Breast epithelium (tissue), 4 donors: Measurements from ENCODE around the gene CTSW. TPM values are rescaled to one million over a fixed set of nuclear protein-coding genes. Genes with fewer than 3 reads are reported as not detected.

Experiments used
- DNase-seq, 2 donors: peaks; one replicate each; pipeline ENCODE4 v3.0.0-alpha.2; 2019; ENCODE audit warnings: low spot score in 2 of 2
- H3K27ac ChIP-seq, 2 donors: fragments of 200-600 bp; sonication (generic) in 1 of 2; one replicate each; pipeline ENCODE4 v1.5.1; 2016 to 2019; ENCODE audit warnings: mild to moderate bottlenecking in 1 of 2
- H3K27me3 ChIP-seq, 2 donors: fragments of 200-600 bp; sonication (generic) in 1 of 2; one replicate each; pipeline versions ENCODE4 v1.5.1 to v1.6.0; 2017 to 2019; ENCODE audit warnings: control low read depth in 1 of 2, mild to moderate bottlenecking in 1 of 2
- H3K36me3 ChIP-seq: fragments of 200-600 bp; one replicate; pipeline ENCODE4 v1.5.1; 2019
- H3K4me1 ChIP-seq, 2 donors: fragments of 200-600 bp; sonication (generic); one replicate each; pipeline ENCODE4 v1.5.1; 2016 to 2019; ENCODE audit warnings: control low read depth in 1 of 2
- H3K4me3 ChIP-seq, 3 donors: fragments of 200-600 bp; sonication (generic); 1 replicate in 2 of 3; 2 replicates in 1 of 3; pipeline ENCODE4 v1.5.1; 2016 to 2019; ENCODE audit warnings: mild to moderate bottlenecking in 3 of 3, moderate library complexity in 2 of 3
- H3K9me3 ChIP-seq, 2 donors: fragments of 200-600 bp; sonication (generic) in 1 of 2; one replicate each; pipeline ENCODE4 v1.5.1; 2016 to 2019; ENCODE audit warnings: control low read depth in 1 of 2
- CTCF ChIP-seq, 3 donors: fragments of 450-650 bp; IDR thresholded peaks; one replicate each; pipeline ENCODE4 v1.5.1; 2016 to 2017; ENCODE audit warnings: antibody characterized with exemption in 3 of 3, mild to moderate bottlenecking in 3 of 3, moderate library complexity in 3 of 3
- POLR2A ChIP-seq: fragments of 450-650 bp; IDR thresholded peaks from one replicate; pipeline ENCODE4 v1.6.1; 2016; ENCODE audit warnings: antibody characterized with exemption, mild to moderate bottlenecking, moderate library complexity
- POLR2AphosphoS5 ChIP-seq, 3 donors: sonication (generic); formaldehyde crosslinking; IDR thresholded peaks; one replicate each; pipeline ENCODE4 v1.6.1; 2017; ENCODE audit warnings: antibody characterized with exemption in 3 of 3
- intact Hi-C: fragments of 100-400 bp; cut with DNase I; formaldehyde crosslinking; loops from one replicate; pipeline ENCODE4 v1.15.1; 2023; ENCODE audit warnings: low total_unique reads
- total RNA-seq, 3 donors: library from RNA; depleted of rRNA; stranded (reverse); fragments of >200 nt; gene quantifications; one replicate each; pipeline ENCODE4 v1.1.0, GENCODE V29; 2016

Gene CTSW
- total RNA-seq, 3 donors from 2014 or later = 1.6 to 4.0 (median 1.9) TPM

DNA sequence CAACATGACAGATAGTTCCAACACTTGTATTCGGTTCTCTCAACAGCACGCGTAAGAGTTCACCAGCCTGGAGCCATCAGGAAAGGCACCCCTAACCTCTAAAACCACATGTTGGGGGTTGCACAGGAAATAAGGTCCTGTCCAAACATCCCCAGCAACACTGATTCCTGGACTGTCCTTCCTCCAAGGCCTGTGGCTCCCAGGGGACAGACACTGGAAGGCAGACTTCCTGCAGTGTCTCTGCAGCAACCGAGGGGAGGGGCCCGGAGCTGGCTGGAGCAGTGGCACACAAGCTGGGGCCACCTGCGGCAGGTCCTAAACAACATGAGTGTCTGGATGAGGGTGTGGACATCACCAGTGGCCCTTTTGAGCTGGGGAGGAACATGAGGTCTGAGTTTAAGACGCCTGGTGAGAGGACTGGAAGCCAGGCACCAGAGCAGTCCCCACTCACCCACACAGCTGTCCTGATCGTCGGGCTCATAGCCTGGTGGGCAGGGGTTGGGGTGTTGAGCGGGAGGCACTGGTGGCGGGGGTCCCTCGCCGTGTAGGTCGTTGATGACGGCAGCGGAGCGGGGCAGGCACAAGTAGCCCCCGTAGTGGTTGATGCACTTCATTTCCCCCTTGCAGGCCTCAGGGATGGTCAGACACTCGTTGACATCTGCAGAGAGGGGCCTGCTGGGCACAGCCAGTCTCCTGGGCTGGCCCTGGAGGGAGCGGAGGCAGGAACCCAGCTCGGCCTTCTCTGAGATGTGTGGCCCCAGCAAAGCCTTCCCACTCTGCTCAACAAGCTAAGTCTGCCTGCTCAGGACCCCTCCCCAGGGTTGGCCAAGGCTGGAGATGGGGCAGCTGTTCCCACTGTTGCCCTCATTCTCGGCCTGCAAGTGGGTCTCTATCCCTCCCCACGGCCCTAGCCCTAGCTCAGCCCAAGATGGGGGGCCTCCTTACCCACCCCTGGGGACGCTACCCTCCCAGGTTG is 8.6 kb upstream of the CTSW start:
- TF ChIP-seq POLR2A = no peak
- no peak for TF ChIP-seq POLR2AphosphoS5 (IDR thresholded peaks at IDR 0.05)
- TF ChIP-seq CTCF (IDR thresholded peaks at IDR 0.05) = no peak
- intact Hi-C loops = no loop called here
- Histone ChIP-seq H3K27me3 (no peaks in the 10 kb centered on the region), H3K4me3 (peak overlapping the region; percentile 53 to 88 (median 65)), H3K36me3 (no peaks in the 10 kb centered on the region), H3K27ac (peak overlapping the region; percentile 88 to 97), H3K4me1 (peaks cover 0 to 10% of the 10 kb centered on the region in 2 donors), H3K9me3 (no peaks in the 10 kb centered on the region)
- no peak for DNase-seq

DNA sequence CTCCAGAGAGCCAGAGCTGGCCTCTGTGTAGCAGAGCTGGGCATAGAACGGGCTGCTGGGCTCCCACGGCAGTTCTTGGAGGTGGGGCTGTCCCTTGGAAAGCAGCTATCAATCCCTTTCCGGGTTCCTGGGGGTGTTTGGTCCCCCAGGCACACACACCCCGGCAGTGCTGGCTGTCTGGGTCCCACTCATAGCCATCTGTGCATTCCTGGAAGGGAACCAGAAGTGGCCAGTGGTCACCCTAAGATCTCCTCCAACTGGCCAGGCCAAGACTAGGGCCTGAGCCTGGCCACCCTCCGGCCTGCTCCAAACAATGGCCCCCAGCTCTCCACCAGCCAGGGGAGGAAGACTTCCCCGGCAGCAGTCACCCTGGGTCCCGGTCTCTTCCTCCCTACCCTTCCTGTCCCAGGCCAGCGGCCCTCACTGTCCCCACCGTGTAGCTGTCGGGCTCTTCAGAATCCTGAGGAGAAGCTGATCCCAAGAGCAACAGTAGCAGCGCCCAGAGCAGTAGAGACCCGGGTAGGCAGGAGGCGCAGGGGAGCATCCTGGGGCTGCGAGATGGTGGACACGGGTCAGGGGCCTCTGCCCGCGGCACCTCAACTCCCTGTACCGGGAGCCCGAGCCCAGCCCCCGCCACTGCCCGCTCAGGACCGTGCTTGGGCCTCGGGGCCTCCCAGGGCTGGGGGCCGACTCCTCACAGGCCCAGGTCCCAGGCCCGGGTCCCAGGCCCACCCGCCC is 7.7 kb upstream of the CTSW start:
- Histone ChIP-seq H3K27me3 (no peaks in the 10 kb centered on the region), H3K27ac (peak overlapping the region; percentile 88 to 97), H3K9me3 (no peaks in the 10 kb centered on the region), H3K4me3 (peak overlapping the region; percentile 53 to 88 (median 65)), H3K4me1 (peaks cover 0 to 10% of the 10 kb centered on the region in 2 donors), H3K36me3 (no peaks in the 10 kb centered on the region)
- no peak for DNase-seq
- intact Hi-C loops = no loop called here
- TF ChIP-seq POLR2AphosphoS5 (IDR thresholded peaks at IDR 0.05) (no peak), POLR2A (no peak), CTCF (IDR thresholded peaks at IDR 0.05) (no peak)

DNA sequence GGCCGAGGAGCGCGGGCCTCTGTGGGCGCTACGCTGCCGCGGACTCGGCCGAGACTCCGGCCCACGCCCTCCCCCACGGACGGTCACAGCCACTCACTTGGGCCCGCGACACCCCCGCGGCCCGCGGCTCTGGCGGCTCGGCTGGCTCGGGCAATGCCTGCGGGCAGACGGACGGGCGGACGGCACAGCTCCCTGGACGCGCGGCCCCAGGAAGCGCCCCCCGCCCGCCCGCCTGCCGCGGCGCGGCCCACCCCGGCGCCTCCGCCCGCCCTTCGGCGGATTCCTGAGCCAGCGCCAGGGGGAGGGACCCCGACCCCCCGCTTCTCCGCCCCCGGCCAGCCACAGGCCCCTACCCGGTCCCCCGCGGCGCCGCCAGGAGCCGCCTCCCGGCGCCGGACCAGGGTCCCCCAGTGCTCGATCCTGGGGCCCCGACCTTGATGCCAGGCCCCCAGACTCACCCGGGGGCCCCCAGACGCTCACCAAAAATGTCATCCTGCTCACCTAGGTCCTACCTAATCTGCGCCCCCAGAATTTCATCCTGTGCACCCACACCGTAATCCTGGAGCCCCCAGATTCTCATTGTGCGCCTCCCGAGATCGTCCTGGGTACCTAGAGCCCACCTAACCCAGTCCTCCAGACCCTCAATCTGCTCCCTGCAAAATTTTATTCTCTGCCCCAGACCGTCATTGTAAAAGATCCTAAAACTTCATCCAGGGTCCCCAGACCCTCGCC is 6.9 kb upstream of the CTSW start, which contains the start of gene EFEMP2:
EFEMP2 (minus strand) TSS at position 215 of the 732 bp plus-strand sequence. CDS start 446 bp downstream, outside the sequence.
- H3K4me1 ChIP-seq = peaks cover 0 to 10% of the 10 kb centered on the region in 2 donors
- no peaks in the 10 kb centered on the region for H3K9me3 ChIP-seq
- intact Hi-C loops = no loop called here
- peak within 1 kb of the TSS; percentile 88 to 97 for H3K27ac ChIP-seq
- no peak for TF ChIP-seq POLR2A
- no peak for TF ChIP-seq CTCF (IDR thresholded peaks at IDR 0.05)
- no peak for TF ChIP-seq POLR2AphosphoS5 (IDR thresholded peaks at IDR 0.05)
- no peak for DNase-seq
- peak within 1 kb of the TSS; percentile 53 to 88 (median 65) for H3K4me3 ChIP-seq
- no peaks in the 10 kb centered on the region for H3K36me3 ChIP-seq
- no peaks in the 10 kb centered on the region for H3K27me3 ChIP-seq

DNA sequence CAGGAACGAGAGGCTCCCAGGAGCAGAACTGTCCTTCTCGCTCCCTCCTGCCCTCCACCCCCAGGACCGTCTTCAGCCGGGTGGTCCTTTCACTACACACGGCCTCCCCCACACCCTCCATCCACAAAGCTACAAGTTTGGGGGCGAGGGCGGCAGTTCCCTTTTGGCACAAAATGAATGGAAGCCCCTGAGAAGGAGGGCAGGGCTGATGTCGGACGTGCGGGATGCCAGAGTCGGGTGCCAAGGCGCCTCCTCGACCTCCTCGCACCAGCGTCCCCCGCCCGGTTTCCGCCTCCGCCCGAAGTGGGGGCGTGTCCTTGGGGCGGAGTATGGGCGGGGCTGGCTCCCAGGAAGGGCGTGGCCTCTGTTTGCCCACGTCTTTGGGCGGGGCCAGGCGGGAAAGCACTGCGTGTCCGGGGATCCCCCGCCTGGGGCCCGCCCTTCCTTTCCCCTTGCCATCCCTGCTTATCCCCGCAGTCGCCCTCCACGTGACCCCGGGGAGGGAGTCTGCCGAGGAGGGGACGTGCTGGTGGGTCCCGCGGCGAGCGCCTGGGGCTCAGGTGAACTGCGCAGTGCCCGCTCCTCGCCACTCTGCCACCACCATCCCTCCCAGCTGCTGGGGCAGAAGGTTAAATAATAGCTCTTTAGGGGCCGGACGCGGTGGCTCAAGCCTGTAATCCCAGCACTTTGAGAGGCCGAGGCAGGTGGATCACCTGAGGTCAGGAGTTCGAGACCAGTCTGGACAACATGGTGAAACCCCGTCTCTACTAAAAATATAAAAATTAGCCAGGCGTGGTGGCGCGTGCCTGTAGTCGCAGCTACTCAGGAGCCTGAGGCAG is 6.1 kb upstream of the CTSW start:
- Histone ChIP-seq H3K4me3 (peak overlapping the region; percentile 53 to 88 (median 65)), H3K4me1 (peaks cover 0 to 10% of the 10 kb centered on the region in 2 donors), H3K27me3 (no peaks in the 10 kb centered on the region), H3K27ac (peak overlapping the region; percentile 88 to 97), H3K9me3 (no peaks in the 10 kb centered on the region), H3K36me3 (no peaks in the 10 kb centered on the region)
- intact Hi-C loops = no loop called here
- peak; percentile 29 to 83 (median 80) for TF ChIP-seq POLR2AphosphoS5 (IDR thresholded peaks at IDR 0.05)
- peak in 2 of 3 donors; percentile 9 to 13 for TF ChIP-seq CTCF (IDR thresholded peaks at IDR 0.05)
- TF ChIP-seq POLR2A = peak; percentile 61
- DNase-seq = peak; percentile 92 to 95
